Measurements from ENCODE around the gene KCTD1.

Gene KCTD1

DNA sequence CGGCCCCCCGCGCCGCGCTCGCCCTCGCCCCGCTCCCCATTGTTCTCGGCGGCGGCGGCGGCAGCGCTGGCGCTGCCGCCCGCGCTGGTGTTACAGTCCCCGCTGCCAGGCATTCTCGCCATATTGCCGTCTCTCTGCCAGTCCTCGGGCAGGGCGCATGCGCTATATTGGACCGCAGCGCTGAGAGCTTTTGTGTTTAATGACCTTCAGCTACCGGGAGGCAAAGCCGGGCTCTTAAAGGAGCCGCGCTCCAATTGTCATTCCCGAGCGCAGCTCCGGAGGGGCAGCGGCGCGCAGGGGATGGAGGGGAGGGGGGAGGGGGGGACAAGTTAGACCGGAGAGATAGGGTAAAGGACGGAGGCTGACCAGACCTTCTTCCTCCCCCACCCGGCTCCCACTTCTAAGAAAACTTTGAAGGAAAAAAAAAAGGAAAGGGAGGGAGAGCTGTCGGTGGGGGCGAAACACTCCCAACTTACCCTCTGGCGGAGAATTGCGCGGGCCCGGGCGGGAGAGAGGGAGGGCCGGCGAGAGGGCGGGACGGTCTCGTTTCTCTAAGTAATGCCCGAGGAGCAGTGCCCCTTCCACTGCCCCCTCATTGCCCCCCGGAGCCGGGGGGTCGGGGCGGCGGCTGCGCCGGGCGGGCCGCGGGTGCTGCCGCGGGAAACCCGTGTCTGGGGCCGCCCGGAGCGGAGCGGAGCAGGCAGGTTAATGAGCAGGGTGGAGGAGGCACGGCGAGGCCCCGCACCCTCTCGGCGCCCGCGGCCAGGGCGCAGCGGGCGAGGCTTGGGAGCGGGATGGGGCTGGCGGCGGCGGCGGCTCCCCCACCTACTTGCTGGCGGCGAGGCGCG is at the start of gene KCTD1:
KCTD1 (minus strand) TSS at position 139 of the 848 bp plus-strand sequence; CDS start at position 122, 17 bp downstream.
- peak; percentile 22 to 45 for DNase-seq (ENCODE audit: low read depth in 2 of 2, low spot score in 1 of 2)

DNA sequence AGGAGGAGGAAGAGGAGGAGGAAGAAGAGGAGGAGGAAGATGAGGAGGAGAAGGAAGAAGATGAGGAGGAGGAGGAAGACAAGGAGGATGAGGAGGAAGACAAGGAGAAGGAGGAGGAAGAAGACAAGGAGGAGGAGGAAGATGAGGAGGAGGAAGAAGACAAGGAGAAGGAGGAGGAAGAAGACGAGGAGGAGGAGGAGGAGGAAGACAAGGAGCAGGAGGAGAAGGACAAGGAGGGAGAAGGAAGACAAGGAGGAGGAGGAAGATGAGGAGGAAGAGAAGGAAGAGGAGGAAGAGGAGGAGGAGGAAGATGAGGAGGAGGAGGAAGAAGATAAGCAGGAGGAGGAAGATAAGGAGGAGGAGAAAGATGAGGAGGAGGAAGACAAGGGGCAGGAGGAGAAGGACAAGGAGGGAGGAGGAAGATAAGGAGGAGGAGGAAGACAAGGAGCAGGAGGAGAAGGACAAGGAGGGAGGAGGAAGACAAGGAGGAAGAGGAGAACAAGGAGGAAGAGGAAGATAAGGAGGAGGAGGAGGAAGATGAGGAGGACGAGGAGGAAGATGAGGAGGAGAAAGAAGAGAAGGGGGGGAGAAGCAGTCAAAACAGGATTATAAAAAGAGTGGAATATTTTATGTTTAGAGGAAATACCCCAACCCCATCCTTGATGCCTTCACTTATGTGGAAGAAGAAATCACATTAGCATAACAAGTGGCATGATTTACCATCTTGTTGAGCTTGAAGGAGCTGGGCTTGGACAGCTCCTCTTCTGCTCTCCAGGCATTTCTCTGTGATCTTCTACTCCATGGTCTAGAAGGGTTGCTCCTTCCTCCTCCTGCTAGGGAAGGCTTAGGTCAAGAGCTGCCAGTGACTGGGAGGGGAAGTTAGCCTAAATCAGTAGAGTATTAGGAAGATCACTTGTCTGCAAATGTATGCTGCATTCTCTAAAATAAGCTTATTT is 45.3 kb upstream of the KCTD1 start:
- no peak for DNase-seq (ENCODE audit: low read depth in 2 of 2, low spot score in 1 of 2)

DNA sequence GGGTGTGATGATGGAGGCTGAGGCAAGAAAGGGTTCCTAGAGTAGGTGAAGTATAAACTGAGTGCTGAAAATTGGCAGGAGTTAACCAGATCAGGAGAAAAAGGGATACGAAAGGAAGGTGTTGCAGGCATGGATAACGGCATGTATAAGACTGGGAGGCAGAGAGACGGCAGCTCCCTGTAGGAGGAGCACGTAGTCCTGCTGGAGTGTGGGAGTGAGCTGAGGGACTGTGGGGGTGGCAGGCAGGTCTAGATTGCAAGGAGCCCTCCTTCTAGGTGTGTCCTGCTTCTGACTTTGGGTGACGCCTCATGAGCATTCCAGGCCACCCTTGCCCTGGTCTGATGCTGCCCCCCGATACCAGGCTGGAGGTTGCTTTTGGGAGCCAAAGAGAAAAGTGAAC is 36.4 kb upstream of the KCTD1 start:
- DNase-seq (ENCODE audit: low read depth in 2 of 2, low spot score in 1 of 2), result no peak

DNA sequence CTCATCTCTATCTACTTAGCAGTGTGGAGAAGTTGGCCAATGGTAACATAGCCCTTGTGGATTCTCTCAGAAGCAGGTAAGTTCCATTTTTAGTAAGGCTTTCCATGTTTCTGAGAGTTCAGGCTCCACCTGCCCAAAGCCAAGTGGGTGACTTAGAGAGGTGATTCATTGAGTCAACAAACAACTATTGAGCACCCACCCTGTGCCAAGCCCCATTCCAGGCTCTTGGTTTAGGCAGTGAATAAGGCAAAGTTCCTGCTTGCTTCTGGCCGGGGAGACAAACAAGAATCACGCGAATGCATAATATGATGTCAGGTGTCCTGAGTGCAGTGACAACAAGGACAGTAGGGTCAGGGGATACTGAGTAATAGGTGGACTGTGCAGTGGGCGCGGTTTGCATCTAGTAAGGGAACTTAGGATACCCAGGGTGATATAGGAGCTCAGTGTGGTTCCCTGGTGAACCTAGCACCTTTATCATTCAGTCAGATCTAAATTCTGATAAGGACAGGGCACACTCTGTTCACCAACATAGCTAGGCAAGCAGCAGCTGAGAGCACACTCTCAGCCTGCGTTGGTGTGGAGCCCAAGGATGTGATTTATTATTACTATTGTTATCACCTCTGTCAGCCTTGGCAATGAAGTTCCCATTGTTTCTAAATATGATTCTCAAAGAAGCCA is 31.7 kb upstream of the KCTD1 start:
- no peak for DNase-seq (ENCODE audit: low read depth in 2 of 2, low spot score in 1 of 2)

DNA sequence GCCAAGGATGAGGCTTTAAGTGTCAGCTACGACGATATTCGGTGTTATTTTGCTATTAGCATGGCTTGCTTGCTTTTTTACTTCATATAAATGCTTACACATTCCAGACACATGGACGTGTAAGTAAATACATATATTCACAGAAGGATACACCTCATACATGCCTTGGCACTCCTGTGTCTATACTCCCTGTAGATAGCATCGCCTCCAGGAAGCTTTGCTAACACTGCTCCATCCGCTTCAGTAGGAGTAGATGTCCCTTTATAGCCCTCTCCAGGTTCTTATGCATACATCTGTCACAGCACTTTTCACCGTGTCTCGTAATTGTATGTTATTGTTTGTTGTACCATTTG is 27.5 kb upstream of the KCTD1 start:
- DNase-seq (ENCODE audit: low read depth in 2 of 2, low spot score in 1 of 2), result no peak

DNA sequence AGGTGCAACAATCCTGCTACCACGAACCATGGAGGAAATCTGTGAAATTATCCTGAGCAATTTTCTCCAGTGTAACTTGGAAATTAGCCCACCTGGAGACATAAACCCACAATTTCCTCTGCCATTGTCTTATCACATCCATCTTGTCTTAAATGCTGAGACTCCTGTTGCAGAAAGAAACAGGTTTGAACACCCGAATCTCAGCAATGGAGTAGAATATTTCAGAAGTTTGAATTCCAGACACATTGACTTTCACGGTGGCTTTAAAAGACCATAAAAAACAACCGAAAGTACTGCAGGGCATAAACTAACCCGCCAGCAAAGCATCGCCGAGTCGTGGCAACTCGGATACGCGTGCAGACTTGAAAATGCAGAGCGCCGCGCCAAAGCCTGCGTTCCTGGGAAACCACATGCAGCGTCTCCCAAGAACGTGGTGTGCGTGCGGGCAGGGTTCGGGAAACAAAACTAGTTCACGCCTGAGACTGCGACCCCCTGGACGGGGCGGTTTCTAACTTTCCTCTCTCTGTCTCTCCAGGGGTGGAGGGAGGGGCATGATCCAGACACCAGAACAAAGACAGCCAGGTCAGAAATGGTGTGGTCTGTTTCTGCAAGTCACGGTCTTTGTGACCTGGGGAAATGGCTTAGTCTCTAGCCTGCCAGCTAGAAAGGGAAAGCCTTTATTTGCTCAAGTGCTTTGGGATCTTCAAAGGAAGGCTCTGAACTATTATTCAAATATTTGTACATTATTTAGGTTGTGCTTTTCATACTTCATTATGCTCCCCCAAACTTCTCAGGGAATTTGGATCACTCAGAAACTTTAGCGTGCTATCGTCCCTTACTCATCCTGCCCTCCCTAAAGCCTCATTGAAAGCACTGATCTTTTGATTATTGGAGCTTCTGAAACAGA is 26.9 kb upstream of the KCTD1 start:
- no peak for DNase-seq (ENCODE audit: low read depth in 2 of 2, low spot score in 1 of 2)

DNA sequence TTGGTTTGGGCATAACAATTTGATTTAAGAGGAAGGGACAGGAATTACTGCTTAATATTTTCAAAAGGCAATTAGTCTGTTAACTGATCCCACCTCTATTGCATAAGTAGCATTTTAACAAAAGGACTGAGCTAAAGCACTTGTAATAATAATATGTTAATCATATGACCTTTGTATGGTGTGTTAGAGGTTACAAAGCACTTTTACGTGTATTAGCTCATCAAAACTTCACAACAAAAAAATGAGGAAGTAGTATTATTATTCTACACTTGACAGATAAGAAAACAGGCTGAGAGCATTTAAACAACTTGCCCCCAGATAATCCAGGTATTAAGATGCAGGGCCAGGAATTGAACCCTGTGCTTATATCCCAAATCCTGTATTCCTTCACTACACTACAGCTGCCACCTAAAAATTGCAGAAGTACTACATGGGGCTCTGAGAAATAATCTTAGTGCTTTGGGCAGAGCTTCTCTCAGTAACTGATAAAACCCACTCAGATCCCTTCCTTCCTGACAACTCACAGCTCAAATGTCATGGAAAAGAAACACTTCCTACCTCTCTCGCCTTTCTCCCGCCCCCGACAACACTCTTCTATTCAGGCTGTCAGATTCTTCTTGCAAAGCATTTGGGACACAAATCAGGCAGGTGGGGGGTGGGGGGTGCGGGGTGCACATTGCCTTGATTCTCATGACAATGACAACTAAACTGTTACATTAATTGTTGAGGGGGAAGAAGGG is 20.7 kb upstream of the KCTD1 start:
- DNase-seq (ENCODE audit: low read depth in 2 of 2, low spot score in 1 of 2), result no peak

DNA sequence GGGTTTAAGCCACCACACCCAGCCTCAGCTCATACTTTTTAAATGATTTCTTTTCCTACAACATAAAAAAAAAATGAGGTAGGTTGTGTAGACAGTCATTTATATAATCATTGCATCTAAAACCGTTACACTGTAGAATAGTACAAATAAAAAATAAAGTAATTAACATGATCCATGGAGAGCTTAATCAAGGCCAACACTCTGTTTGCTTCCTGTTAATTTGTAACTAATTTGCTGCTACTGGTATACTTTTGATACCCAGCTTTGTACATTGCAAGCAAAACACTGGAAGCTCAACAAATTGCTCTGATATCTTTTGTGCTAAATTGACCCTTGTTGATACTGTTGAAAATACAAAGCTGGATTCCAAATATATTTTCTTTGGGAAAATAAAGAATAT is 20.2 kb upstream of the KCTD1 start:
- no peak for DNase-seq (ENCODE audit: low read depth in 2 of 2, low spot score in 1 of 2)

DNA sequence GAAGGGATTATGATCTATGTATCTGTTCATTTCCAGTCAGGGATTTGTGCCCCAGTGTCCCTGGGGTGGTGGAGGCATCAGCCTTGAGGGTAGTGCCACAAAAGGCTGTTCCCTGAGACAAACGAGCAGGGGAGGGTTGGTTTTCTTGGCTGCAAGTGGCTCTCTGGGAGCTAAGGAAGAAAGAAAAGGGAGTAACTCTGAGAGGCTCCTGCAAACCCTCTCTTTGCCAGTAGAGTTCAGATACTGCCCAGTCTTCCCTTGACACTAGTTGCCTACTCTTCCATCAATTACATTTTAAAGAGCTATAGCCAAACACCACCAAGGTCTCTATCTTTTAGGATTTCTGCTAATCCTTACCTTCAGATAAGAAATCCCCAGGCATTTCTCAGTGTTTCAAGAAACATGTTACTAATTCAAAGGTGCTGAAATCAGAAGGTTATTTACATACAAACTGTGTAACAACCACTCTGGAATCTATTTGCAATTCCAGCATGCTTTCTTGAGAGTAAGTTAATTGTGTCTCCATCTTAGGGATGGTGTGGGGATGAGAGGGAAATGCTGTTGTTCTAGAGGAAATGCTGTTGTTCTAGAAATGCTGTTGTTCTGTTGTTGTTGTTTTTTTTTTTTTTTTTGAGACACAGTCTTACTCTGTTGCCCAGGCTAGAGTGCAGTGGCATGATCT is 18.7 kb upstream of the KCTD1 start:
- DNase-seq (ENCODE audit: low read depth in 2 of 2, low spot score in 1 of 2), result no peak

DNA sequence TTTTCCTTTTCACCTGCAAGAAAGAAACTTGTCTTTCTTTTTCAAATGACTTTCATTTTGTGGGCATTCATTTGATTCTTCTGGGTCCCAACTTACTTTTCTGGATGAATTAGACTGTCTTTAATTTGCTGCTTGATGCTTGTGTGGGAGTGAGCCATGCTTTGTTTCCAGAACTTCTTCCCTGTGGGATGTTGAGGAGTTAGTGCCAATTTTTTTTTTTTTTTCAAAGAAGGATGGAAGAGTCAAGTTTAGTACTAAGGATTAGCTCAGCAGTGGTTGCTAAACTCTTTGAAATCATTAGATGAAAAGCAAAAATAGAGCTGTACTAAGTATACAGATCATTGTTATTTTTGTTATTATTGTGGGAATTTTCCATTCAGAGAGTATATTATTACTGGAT is 17.2 kb upstream of the KCTD1 start:
- DNase-seq (ENCODE audit: low read depth in 2 of 2, low spot score in 1 of 2), result no peak

DNA sequence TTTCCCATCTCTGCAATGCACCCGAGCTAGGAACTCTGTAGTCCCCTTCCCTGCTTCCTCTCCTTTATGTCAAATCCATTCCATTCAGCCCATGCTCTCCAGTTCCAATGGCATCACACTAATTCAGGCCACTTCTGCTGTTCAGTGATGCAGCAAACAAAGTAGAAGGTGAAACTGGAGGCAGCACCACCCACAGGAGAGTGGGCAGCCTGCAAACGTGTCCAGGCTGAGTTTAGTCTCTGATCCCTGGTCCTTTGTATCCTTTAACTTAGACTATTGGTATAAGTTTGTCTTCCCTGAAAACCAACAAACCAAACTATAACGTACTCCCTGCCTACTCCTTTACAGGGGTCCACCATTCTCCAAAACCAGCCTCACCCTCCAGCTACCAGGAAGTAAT is 14.7 kb upstream of the KCTD1 start:
- DNase-seq (ENCODE audit: low read depth in 2 of 2, low spot score in 1 of 2), result no peak

DNA sequence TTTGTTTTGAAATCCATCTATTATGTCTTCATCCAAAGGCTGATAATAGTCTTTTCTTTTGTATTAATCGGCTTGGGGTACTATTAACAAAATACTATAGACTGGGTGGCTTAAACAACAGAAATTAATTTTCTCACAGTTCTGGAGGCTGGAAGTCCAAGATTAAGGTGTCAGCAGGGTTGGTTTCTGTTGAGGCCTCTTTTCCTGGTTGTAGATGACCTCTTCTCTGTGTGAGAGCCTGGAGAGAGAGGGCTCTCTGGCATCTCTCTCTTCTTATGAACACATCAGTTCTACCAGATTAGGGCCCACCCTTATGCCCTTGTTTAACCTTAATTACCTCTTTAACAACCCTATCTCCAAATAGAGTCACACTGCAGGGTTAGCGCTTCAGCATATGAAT is 14.2 kb upstream of the KCTD1 start:
- DNase-seq (ENCODE audit: low read depth in 2 of 2, low spot score in 1 of 2), result no peak

DNA sequence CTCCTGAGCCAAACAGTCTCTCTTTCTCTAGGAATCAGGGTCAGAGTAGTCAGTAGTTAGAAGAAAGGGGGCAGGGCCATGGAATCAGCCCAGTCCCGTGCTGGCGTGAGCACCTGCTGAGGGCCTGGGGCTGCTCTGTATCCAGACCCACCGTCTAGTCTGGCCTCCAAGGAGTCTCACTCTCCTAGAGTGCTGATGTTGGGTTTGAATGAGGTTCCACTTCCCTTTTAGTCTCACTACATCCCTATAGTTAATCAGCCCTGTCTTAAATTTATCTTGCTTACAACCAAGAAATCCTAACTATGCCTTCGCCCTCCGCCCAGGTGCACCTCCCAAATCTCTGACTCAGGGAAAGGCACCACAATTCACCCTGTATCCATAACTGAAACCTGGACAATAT is 13.4 kb upstream of the KCTD1 start:
- DNase-seq (ENCODE audit: low read depth in 2 of 2, low spot score in 1 of 2), result no peak

DNA sequence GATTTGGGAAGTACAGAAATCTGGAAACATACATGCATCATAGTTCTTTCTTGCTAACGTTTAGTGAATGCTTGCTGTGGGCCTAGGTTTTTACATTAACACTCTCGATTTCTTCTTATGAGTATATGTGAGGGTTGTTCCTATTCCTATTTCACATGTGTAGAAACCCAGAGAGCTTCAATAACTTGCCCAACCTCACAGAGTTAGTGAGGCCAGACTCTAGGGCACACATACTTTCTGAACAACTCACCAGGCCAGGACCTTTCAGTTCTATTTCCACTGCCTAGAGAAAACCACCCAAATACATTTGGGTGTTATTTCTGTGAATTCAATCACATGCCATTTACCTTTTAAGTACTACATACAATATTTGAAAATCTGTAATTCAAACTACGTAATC is 8.2 kb upstream of the KCTD1 start:
- DNase-seq (ENCODE audit: low read depth in 2 of 2, low spot score in 1 of 2), result no peak

DNA sequence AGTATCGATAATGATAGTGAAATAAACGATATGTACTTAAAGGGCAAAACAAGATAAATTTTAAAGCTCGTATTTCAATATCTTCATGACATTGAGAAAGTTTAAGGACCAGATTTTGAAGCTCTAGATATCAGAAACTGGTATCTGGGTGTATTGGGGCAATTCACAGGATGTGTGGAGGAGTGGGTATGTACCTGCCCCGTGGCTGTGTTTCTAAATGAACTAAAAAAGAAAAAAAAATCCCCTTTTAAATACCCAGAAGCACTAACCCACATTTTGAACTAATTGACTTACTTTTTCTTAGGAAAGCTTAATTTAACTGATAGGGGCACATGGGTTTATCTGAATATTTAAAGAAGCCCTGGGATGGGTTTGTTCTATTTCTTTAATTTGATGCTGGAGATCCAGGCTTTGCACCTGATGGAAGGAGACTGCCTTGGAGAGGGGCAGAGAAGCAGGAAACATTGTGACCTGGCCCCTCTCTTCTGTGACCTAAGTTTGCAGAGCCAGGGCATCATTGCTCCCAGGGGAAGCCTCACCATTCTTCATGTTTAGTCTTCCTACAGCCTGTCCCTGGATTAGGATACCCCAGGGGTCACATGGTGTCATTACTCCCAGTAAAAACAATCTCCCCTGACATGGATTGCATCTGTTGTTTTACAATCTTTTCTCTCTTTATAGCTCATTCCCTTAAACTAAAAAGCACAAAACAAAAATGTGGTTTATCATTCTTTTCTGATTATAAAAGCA is 7.6 kb upstream of the KCTD1 start:
- DNase-seq (ENCODE audit: low read depth in 2 of 2, low spot score in 1 of 2), result no peak

DNA sequence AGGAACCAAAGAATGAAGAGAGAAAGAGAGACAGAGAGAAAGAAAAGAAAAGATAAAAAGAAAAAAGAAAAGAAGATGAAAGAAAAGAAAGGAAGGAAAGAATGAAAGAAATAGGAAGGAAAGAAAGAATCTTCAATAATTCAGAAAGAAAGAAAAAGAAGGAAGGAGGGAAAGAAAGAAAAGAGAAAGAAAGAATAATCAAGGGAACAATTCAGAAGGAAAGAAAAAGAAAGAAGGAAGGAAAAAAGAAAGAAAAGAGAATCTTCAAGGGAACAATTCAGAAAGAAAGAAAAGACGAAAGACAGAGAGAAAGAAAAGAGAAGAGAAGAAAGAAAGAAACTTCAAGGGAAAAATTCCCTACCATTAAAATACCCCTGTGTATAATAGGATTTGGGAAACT is 5.6 kb upstream of the KCTD1 start:
- no peak for DNase-seq (ENCODE audit: low read depth in 2 of 2, low spot score in 1 of 2)

DNA sequence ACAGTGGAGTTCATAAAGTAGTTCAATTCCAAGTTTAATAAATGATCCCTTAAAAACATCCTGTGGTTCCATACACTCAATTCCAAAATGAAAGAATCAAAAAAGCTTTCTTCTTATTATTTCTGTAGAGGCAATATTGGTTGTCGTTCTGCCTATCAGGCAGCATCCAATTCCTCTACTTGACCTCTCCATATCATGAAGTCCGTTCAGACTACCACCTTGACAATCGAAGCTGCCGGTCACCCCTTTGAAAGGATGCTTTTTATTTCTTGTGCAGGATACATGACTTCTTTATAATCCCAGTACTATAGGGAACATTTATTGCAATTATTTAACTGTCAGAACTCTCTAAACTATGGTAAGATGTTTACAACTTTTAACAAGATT is 3.3 kb upstream of the KCTD1 start:
- DNase-seq (ENCODE audit: low read depth in 2 of 2, low spot score in 1 of 2), result no peak

DNA sequence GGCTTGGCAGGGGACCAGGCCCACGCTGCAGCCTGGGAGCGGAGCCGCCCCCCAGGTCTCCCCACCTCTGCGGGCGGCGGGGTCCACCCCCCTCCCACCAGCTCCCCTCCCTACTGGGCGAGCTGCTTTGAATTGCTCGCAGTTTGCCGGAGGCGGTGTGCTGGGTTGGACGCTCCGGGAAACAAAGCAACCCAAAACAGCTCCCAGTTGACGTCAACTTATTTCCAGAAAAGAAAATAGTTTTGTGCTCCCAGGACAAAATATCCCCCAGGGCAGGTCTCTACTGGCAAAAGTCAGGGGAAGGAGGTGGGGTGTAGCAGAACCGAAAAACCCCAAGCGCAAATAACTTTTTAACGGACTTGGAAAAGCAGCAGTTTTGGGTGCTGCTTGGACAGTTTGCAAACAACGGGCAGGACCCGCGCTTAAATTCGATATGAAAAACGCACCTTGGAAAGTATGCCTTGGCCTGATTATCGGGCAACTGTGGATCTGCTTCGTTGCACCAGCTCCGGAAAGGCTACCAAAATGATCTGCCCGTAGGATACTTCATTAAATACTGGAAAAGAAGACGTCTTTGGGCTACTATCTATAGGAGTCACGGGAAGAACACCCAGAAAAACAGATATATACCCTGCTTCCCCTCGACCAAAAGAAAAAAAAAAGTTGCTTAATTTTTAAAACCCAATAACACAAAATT is 2.8 kb upstream of the KCTD1 start:
- no peak for DNase-seq (ENCODE audit: low read depth in 2 of 2, low spot score in 1 of 2)

Data from stimulated activated CD8-positive, alpha-beta memory T cell treated with anti-CD3 and anti-CD28 coated beads, Interleukin-4, amount 100 ng/mL, for 4 hours (primary cell).